HepG2 (cell line): Measurements from ENCODE around the gene SERPINF2. TPM values are rescaled to one million over a fixed set of nuclear protein-coding genes. Genes with fewer than 3 reads are reported as not detected.

Source experiments
- ATAC-seq: fragments of 200-7000 bp; cut with Tn5 transposase; 3 replicates; pipeline ENCODE4 v1.9.1; 2020; ENCODE audit warnings: mild to moderate bottlenecking, moderate library complexity
- BruUV-seq: library from RNA; stranded (reverse); fragments of 400-500 nt; replicated peaks from 2 replicates; lab custom pipeline; 2021; lab: Mats Ljungman, UMichigan
- CTCF ChIA-PET: fragments of 300-600 bp; formaldehyde crosslinking; extraction: SDS; loops from one replicate; lab custom pipeline; 2021; ENCODE audit warnings: low total read pairs, inconsistent platforms, low intra/inter-chr PET ratio; lab: Yijun Ruan, JAX
- POLR2A ChIA-PET: fragments of 350-600 bp; sonication (Branson Sonifier 250); formaldehyde crosslinking; loops from one replicate; lab custom pipeline; 2020; ENCODE audit warnings: antibody characterized with exemption, inconsistent platforms; lab: Yijun Ruan, JAX
- DNase-seq: peaks from one replicate; pipeline ENCODE4 v3.0.0-alpha.2; 2015; ENCODE audit warnings: low spot score
- FAIRE-seq: peaks from 3 replicates; lab custom pipeline; 2011; peaks lifted over from hg19 to GRCh38; lab: Jason Lieb, UNC
- H2AFZ ChIP-seq: one replicate; pipeline ENCODE4 v1.6.1; 2011; ENCODE audit warnings: low read length, inconsistent platforms
- H3K27ac ChIP-seq: fragments of 300-600 bp; 3 replicates; pipeline ENCODE4 v1.8.0; 2011; ENCODE audit warnings: mixed run types, mild to moderate bottlenecking, mixed read lengths, low read length, inconsistent platforms; ENCODE audit not compliant: insufficient read depth; ENCODE audit errors: extremely low read length
- H3K27me3 ChIP-seq, 2 experiments: fragments of 200-600 bp in 1 of 2; 2 replicates in 1 of 2; 3 replicates in 1 of 2; pipeline versions ENCODE4 v1.6.0 to v1.8.0; 2011; ENCODE audit warnings: low read length in 2 of 2, mild to moderate bottlenecking in 2 of 2, moderate library complexity in 2 of 2, inconsistent platforms in 1 of 2; ENCODE audit not compliant: insufficient read depth in 2 of 2, control insufficient read depth in 1 of 2
- H3K36me3 ChIP-seq, 2 experiments: fragments of 200-600 bp in 1 of 2; replicated peaks in 1 of 2; 2 replicates in 1 of 2; 3 replicates in 1 of 2; pipeline versions ENCODE4 v1.5.1 to v1.8.0; 2011; ENCODE audit warnings: low read length in 2 of 2, inconsistent platforms in 1 of 2; ENCODE audit not compliant: insufficient read depth in 2 of 2, control insufficient read depth in 1 of 2
- H3K4me1 ChIP-seq: 2 replicates; pipeline ENCODE4 v1.5.1; 2012; ENCODE audit warnings: low read length, inconsistent platforms; ENCODE audit not compliant: insufficient read depth
- H3K4me2 ChIP-seq: 2 replicates; pipeline ENCODE4 v1.6.0; 2011; ENCODE audit warnings: low read depth, low read length, inconsistent platforms
- H3K4me3 ChIP-seq, 3 experiments: fragments of 200-600 bp in 1 of 3; sonication (generic), shearing (Covaris generic) in 1 of 3; replicated peaks in 1 of 3; 2 replicates each; pipeline ENCODE4 v1.5.1; 2011 to 2016; ENCODE audit warnings: low read length in 3 of 3, inconsistent platforms in 2 of 3, low read depth in 2 of 3, mild to moderate bottlenecking in 2 of 3, control low read depth in 1 of 3, mixed read lengths in 1 of 3; ENCODE audit not compliant: insufficient read depth in 1 of 3
- H3K79me2 ChIP-seq: one replicate; pipeline ENCODE4 v1.6.1; 2011; ENCODE audit warnings: low read length, inconsistent platforms; ENCODE audit not compliant: insufficient read depth
- H3K9ac ChIP-seq: 2 replicates; pipeline ENCODE4 v1.6.0; 2011; ENCODE audit warnings: mild to moderate bottlenecking, low read depth, low read length, inconsistent platforms; ENCODE audit not compliant: insufficient read depth
- H3K9me3 ChIP-seq: 2 replicates; pipeline ENCODE4 v1.5.1; 2012; ENCODE audit warnings: mild to moderate bottlenecking, low read length
- H4K20me1 ChIP-seq: 2 replicates; pipeline ENCODE4 v1.6.0; 2011; ENCODE audit warnings: inconsistent platforms, mild to moderate bottlenecking, low read length, moderate library complexity; ENCODE audit not compliant: insufficient read depth
- AGO2 ChIP-seq: fragments of 200-400 bp; formaldehyde crosslinking; optimal IDR thresholded peaks from 2 replicates; pipeline ENCODE3; 2017; ENCODE audit warnings: mild to moderate bottlenecking, low read depth, low read length, moderate library complexity
- ARNTL ChIP-seq: sonication (generic); formaldehyde crosslinking; IDR thresholded peaks from 2 replicates; pipeline ENCODE4 v1.4.0; 2020; ENCODE audit warnings: mild to moderate bottlenecking, missing genetic modification reagents
- BORCS8-MEF2B ChIP-seq: sonication (generic); formaldehyde crosslinking; IDR thresholded peaks from 2 replicates; pipeline ENCODE4 v1.8.0; 2022; ENCODE audit warnings: mild to moderate bottlenecking, missing genetic modification reagents
- CENPBD1 ChIP-seq: sonication (generic); formaldehyde crosslinking; IDR thresholded peaks from 2 replicates; pipeline ENCODE4 v1.8.0; 2022; ENCODE audit warnings: missing genetic modification reagents, low read depth, mild to moderate bottlenecking, borderline replicate concordance
- FOXA1 ChIP-seq, 2 experiments: fragments of 450-650 bp in 1 of 2; sonication (generic) in 1 of 2; formaldehyde crosslinking in 1 of 2; IDR thresholded peaks; 2 replicates each; pipeline versions ENCODE4 v1.4.0 to v1.6.1; 2016 to 2020; ENCODE audit warnings: missing genetic modification reagents in 1 of 2
- POLR2AphosphoS5 ChIP-seq: IDR thresholded peaks from 2 replicates; pipeline ENCODE4 v1.6.1; 2012; ENCODE audit warnings: low read depth, low read length
- RBFOX2 ChIP-seq: fragments of 200-400 bp; formaldehyde crosslinking; IDR thresholded peaks from 2 replicates; pipeline ENCODE4 v1.6.1; 2017; ENCODE audit warnings: low read depth, mild to moderate bottlenecking, low read length
- RXRA ChIP-seq: sonication (generic); formaldehyde crosslinking; IDR thresholded peaks from 2 replicates; pipeline ENCODE4 v1.5.1; 2020; ENCODE audit warnings: missing genetic modification reagents
- SAP130 ChIP-seq: IDR thresholded peaks from 2 replicates; pipeline ENCODE4 v1.6.1; 2016; ENCODE audit warnings: low read depth
- TEAD3 ChIP-seq: optimal IDR thresholded peaks from 2 replicates; pipeline ENCODE3; 2016; ENCODE audit warnings: borderline replicate concordance
- ZBTB33 ChIP-seq: sonication (generic); formaldehyde crosslinking; IDR thresholded peaks from 2 replicates; pipeline ENCODE4 v1.4.0; 2020; ENCODE audit warnings: missing genetic modification reagents
- ZFX ChIP-seq: sonication (generic); formaldehyde crosslinking; IDR thresholded peaks from 2 replicates; pipeline ENCODE4 v1.4.0; 2020; ENCODE audit warnings: mild to moderate bottlenecking, low read depth, missing genetic modification reagents, moderate library complexity
- ZNF10 ChIP-seq: sonication (generic); formaldehyde crosslinking; IDR thresholded peaks from 2 replicates; pipeline ENCODE4 v1.4.0; 2020; ENCODE audit warnings: mild to moderate bottlenecking, low read depth, missing genetic modification reagents, borderline replicate concordance
- ZNF263 ChIP-seq: sonication (generic); formaldehyde crosslinking; IDR thresholded peaks from 2 replicates; pipeline ENCODE4 v1.4.0; 2020; ENCODE audit warnings: missing genetic modification reagents
- ZNF710 ChIP-seq: sonication (generic); formaldehyde crosslinking; IDR thresholded peaks from 2 replicates; pipeline ENCODE4 v1.5.0; 2020; ENCODE audit warnings: mild to moderate bottlenecking, missing genetic modification reagents, borderline replicate concordance
- ZZZ3 ChIP-seq: sonication (generic); formaldehyde crosslinking; IDR thresholded peaks from 2 replicates; pipeline ENCODE4 v1.4.0; 2020; ENCODE audit warnings: missing genetic modification reagents, mild to moderate bottlenecking, borderline replicate concordance
- WGBS: methylation state at CpG from one replicate; pipeline ENCODE4 v1.1.6; 2017; ENCODE audit warnings: low lambda C conversion rate; 5-methylcytosine and 5-hydroxymethylcytosine counted together
- in situ Hi-C: cut with HindIII; loops from 2 replicates; pipeline ENCODE4 v1.10.0; 2017; ENCODE audit warnings: low pct_unique_long_range_greater_than_20kb; ENCODE audit not compliant: extremely low pct_ligation_motif_present
- intact Hi-C: fragments of 100-400 bp; cut with micrococcal nuclease; formaldehyde crosslinking; loops from one replicate; pipeline ENCODE4 v1.10.0; 2022; ENCODE audit not compliant: unreplicated experiment
- polyA plus RNA-seq, 8 experiments: library from polyadenylated mRNA; depleted of rRNA in 3 of 8; stranded (reverse) in 7 of 8; unstranded in 1 of 8; fragments of >200 nt; fragmentation: Illumina TruSeq in 4 of 8; extraction: Trizol in 4 of 8; gene quantifications; 2 replicates each; pipeline versions ENCODE4 v1.2.1 to v1.2.3, GENCODE V29; 2011 to 2016; ENCODE audit warnings: low read depth in 4 of 8, missing spikeins in 1 of 8, mixed read lengths in 1 of 8; ENCODE audit not compliant: insufficient read depth in 1 of 8
- total RNA-seq, 5 experiments: library from RNA; depleted of rRNA; stranded (reverse); fragments of >200 nt; fragmentation: Illumina TruSeq; extraction: Trizol; gene quantifications; 2 replicates each; pipeline ENCODE4 v1.2.3, GENCODE V29; 2016; ENCODE audit warnings: low read depth in 1 of 5

Gene SERPINF2
- total and polyA plus RNA-seq, 2 of the 13 experiments (the other 11 are each of a cell fraction or from before 2014, with no cell fraction given) = 309 to 548 TPM

GRCh38 chr17:1744551-1745512, 2.2 kb downstream of the SERPINF2 start (continued):
- TF ChIP-seq POLR2AphosphoS5 (0 out of 2 replicates have a peak, but pooled peaks have one; percentile 18), ZNF710 (CRISPR knock-in tag) (no peak), TEAD3 (peak; percentile 10), AGO2 (peak; percentile 44)

- no TSS peak for BruUV-seq
- FAIRE-seq = no peak
- peak; percentile 53; the same call in 1 of the 2 replicates for TF ChIP-seq ZFX
- TF ChIP-seq ZNF263 (CRISPR knock-in tag) = peak; percentile 77
- no peak for TF ChIP-seq CENPBD1 (CRISPR knock-in tag)
- TF ChIP-seq ZZZ3 (CRISPR knock-in tag) = 0 out of 2 replicates have a peak, but pooled peaks have one; percentile 30
- TF ChIP-seq SAP130 (CRISPR knock-in tag) = peak; percentile 24; the same call in 1 of the 2 replicates
- TF ChIP-seq ZNF10 (CRISPR knock-in tag) = no peak
- peak; percentile 46 for TF ChIP-seq AGO2
- peak; percentile 68 for TF ChIP-seq RBFOX2
- TF ChIP-seq FOXA1 (IDR thresholded peaks at IDR 0.05) = no peak
- 0 out of 2 replicates have a peak, but pooled peaks have one; percentile 5 for TF ChIP-seq FOXA1 (CRISPR knock-in tag; IDR thresholded peaks at IDR 0.05)
- TF ChIP-seq ARNTL = peak; percentile 61; the same call in 1 of the 2 replicates
- peak; percentile 65; the same call in 1 of the 2 replicates for TF ChIP-seq ZBTB33 (CRISPR knock-in tag)
- 0 out of 2 replicates have a peak, but pooled peaks have one; percentile 51 for TF ChIP-seq BORCS8-MEF2B
- 0 out of 2 replicates have a peak, but pooled peaks have one; percentile 27 for TF ChIP-seq RXRA (CRISPR knock-in tag)
These were observed 2.9 kb downstream of the SERPINF2 start for GRCh38 chr17:1745513-1746020.

More at GRCh38 chr17:1745513-1746020, 2.9 kb downstream of the SERPINF2 start:
- CTCF ChIA-PET = no interaction called here
- peak overlapping the region; percentile 39 for H3K4me2 ChIP-seq
- H2AFZ ChIP-seq = no peak overlapping the region
- WGBS = 86% methylated on average over 7 of the region's 12 CpGs
- POLR2A ChIA-PET = interaction anchor here (0.8 to 16.4 kb wide), 6 partner anchors 9 to 25 kb away, joined by 3 to 299 read pairs (median 54); partner anchors contain the start of genes SERPINF1 and WDR81
- H3K36me3 ChIP-seq = peaks cover 11 to 23% of the 10 kb centered on the region in 2 experiments; a peak in 4 of 5 replicates
- peaks cover 22% of the 10 kb centered on the region; the same call in 1 of the 2 replicates for H4K20me1 ChIP-seq
- no peaks in the 10 kb centered on the region for H3K9me3 ChIP-seq
- peak overlapping the region; percentile 46 for H3K27ac ChIP-seq
- H3K4me3 ChIP-seq = peak overlapping the region in 2 of 3 experiments; percentile 60 to 83; a peak in 3 of 6 replicates
- H3K9ac ChIP-seq = no peak overlapping the region
- DNase-seq (no peak), ATAC-seq (no peak)
- intact Hi-C loops = no loop called here
- in situ Hi-C loops = no loop called here
- no peaks in the 10 kb centered on the region for H3K27me3 ChIP-seq
- H3K79me2 ChIP-seq = peaks cover 32% of the 10 kb centered on the region
- peaks cover 66% of the 10 kb centered on the region for H3K4me1 ChIP-seq
